ENCODE results near the gene VAV2. TPM values are rescaled to one million over a fixed set of nuclear protein-coding genes. Genes with fewer than 3 reads are reported as not detected.

Gene VAV2
- polyA plus RNA-seq, 1 of the 3 experiments (the other 2 are of a cell fraction) = 14.9 TPM

DNA sequence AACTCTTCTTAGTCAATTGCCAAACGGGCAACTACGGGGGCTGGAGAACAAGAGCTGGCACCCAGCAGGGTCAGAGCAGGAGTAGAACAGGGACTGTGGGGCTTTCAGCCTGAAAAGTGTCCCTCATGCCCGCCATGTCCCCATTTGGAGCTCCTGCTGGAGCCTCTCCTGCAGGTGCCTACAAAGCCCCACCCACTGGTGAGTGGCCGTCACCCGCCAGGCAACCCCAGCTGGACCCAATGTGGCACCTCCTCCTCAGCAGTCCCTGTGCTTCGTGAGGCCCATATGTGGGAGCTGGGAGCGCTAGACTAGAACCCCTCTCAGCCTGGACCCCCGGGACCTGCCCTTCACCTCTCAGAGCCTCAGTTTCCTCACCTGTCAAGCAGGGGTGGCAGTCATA lies 40.9 kb downstream of the VAV2 start:
- H3K36me3 ChIP-seq (replicated peaks in 1 of 2; ENCODE audit: control insufficient read depth in 1 of 2, insufficient read depth in 2 of 2, low read length in 1 of 2) = no peaks in the 10 kb centered on the region
- no peaks in the 10 kb centered on the region for H3K9me3 ChIP-seq
- DNase-seq = no peak
- H3K79me2 ChIP-seq (ENCODE audit: insufficient read depth) = peaks cover 94% of the 10 kb centered on the region
- no peak overlapping the region for H3K4me2 ChIP-seq
- H2AFZ ChIP-seq (ENCODE audit: low read depth) = no peak overlapping the region
- CTCF ChIA-PET = interaction anchor here (1.0 to 2.0 kb wide), 2 partner anchors 7 to 42 kb away, joined by 3 to 5 read pairs; no protein-coding TSS in a partner anchor
- H3K27me3 ChIP-seq (ENCODE audit: insufficient read depth) = no peaks in the 10 kb centered on the region
- no peak overlapping the region for H3K27ac ChIP-seq (ENCODE audit: low read depth in 2 of 2, low read length in 1 of 2)
- peaks cover 84% of the 10 kb centered on the region for H4K20me1 ChIP-seq (ENCODE audit: insufficient read depth)
- H3K4me1 ChIP-seq (ENCODE audit: control insufficient read depth in 1 of 2, insufficient read depth in 2 of 2, low read depth in 1 of 2, low read length in 1 of 2) = peaks cover 6 to 46% of the 10 kb centered on the region in 2 experiments; a peak in 3 of 4 replicates
- H3F3A ChIP-seq (replicated peaks; ENCODE audit: insufficient read depth) = no peaks in the 10 kb centered on the region
- POLR2A ChIA-PET = no interaction called here
- no peaks in the 10 kb centered on the region for H3K9me2 ChIP-seq
- no peak for TF ChIP-seq FOXJ3 (CRISPR knock-in tag; IDR thresholded peaks at IDR 0.05)
- no peak for TF ChIP-seq SMC3 (IDR thresholded peaks at IDR 0.05; ENCODE audit: low read depth, low read length)
- TF ChIP-seq, protein P1, sequence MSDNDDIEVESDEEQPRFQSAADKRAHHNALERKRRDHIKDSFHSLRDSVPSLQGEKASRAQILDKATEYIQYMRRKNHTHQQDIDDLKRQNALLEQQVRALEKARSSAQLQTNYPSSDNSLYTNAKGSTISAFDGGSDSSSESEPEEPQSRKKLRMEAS (IDR thresholded peaks at IDR 0.05; ENCODE audit: low read depth) = no peak
- no peak for TF ChIP-seq GABPA (IDR thresholded peaks at IDR 0.05; ENCODE audit: low read depth)
- no peak for TF ChIP-seq CHD2 (IDR thresholded peaks at IDR 0.05; ENCODE audit: low read length, partially characterized antibody)
- TF ChIP-seq, protein P2, sequence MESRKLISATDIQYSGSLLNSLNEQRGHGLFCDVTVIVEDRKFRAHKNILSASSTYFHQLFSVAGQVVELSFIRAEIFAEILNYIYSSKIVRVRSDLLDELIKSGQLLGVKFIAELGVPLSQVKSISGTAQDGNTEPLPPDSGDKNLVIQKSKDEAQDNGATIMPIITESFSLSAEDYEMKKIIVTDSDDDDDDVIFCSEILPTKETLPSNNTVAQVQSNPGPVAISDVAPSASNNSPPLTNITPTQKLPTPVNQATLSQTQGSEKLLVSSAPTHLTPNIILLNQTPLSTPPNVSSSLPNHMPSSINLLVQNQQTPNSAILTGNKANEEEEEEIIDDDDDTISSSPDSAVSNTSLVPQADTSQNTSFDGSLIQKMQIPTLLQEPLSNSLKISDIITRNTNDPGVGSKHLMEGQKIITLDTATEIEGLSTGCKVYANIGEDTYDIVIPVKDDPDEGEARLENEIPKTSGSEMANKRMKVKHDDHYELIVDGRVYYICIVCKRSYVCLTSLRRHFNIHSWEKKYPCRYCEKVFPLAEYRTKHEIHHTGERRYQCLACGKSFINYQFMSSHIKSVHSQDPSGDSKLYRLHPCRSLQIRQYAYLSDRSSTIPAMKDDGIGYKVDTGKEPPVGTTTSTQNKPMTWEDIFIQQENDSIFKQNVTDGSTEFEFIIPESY (IDR thresholded peaks at IDR 0.05; ENCODE audit: borderline replicate concordance, low read depth) = no peak
- no peak for TF ChIP-seq FOXM1 (IDR thresholded peaks at IDR 0.05; ENCODE audit: low read depth)
- no peak for TF ChIP-seq NFIC (IDR thresholded peaks at IDR 0.05; ENCODE audit: borderline replicate concordance)
- TF ChIP-seq, protein P3, sequence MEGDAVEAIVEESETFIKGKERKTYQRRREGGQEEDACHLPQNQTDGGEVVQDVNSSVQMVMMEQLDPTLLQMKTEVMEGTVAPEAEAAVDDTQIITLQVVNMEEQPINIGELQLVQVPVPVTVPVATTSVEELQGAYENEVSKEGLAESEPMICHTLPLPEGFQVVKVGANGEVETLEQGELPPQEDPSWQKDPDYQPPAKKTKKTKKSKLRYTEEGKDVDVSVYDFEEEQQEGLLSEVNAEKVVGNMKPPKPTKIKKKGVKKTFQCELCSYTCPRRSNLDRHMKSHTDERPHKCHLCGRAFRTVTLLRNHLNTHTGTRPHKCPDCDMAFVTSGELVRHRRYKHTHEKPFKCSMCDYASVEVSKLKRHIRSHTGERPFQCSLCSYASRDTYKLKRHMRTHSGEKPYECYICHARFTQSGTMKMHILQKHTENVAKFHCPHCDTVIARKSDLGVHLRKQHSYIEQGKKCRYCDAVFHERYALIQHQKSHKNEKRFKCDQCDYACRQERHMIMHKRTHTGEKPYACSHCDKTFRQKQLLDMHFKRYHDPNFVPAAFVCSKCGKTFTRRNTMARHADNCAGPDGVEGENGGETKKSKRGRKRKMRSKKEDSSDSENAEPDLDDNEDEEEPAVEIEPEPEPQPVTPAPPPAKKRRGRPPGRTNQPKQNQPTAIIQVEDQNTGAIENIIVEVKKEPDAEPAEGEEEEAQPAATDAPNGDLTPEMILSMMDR (IDR thresholded peaks at IDR 0.05) = no peak
- no peak for TF ChIP-seq RAD21 (IDR thresholded peaks at IDR 0.05; ENCODE audit: low read length)
- no peak for TF ChIP-seq MEF2A (IDR thresholded peaks at IDR 0.05; ENCODE audit: borderline replicate concordance, low read depth)
- 96% methylated on average over 3 of the region's 8 CpGs for WGBS (ENCODE audit: low lambda C conversion rate)
- no peak overlapping the region for H3K9ac ChIP-seq
- no peak overlapping the region for H3K4me3 ChIP-seq (ENCODE audit: low read depth in 2 of 2, low read length in 1 of 2)

DNA sequence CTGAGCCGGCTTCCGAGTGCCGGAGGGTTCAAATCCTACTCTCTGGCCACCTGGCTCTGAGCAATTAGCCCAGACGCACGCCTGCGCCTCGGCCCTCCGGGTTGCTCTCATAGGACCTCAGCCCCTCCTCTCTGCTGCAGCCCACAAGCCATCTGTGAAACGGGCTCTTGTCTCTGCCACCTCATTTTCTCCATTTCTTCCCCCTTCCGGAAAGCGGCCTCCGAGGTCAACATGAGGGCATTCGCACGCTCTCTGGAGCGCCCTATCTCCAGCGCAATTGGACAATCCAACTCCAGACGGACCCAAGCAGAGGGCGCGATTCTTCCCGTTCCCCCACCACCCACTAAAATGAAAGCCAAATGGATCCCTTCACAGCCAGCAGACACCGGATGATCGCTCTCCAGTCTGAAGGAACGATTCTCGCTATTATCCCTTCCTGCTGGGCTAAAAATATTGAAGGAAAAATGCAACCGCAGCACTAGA lies 41.5 kb downstream of the VAV2 start:
- Histone ChIP-seq H3K36me3 (replicated peaks in 1 of 2; ENCODE audit: control insufficient read depth in 1 of 2, insufficient read depth in 2 of 2, low read length in 1 of 2) (no peaks in the 10 kb centered on the region), H3K9ac (no peak overlapping the region), H4K20me1 (ENCODE audit: insufficient read depth) (peaks cover 84% of the 10 kb centered on the region), H3K9me2 (no peaks in the 10 kb centered on the region), H3K4me1 (ENCODE audit: control insufficient read depth in 1 of 2, insufficient read depth in 2 of 2, low read depth in 1 of 2, low read length in 1 of 2) (peaks cover 0 to 46% of the 10 kb centered on the region in 2 experiments; a peak in 1 of 4 replicates), H2AFZ (ENCODE audit: low read depth) (no peak overlapping the region), H3K9me3 (no peaks in the 10 kb centered on the region), H3K27ac (ENCODE audit: low read depth in 2 of 2, low read length in 1 of 2) (peak overlapping the region in 1 of 2 experiments; percentile 13; a peak in 1 of 4 replicates), H3K4me2 (no peak overlapping the region), H3K79me2 (ENCODE audit: insufficient read depth) (peaks cover 94% of the 10 kb centered on the region), H3K4me3 (ENCODE audit: low read depth in 2 of 2, low read length in 1 of 2) (no peak overlapping the region), H3F3A (replicated peaks; ENCODE audit: insufficient read depth) (peaks cover 2% of the 10 kb centered on the region), H3K27me3 (ENCODE audit: insufficient read depth) (no peaks in the 10 kb centered on the region)
- 96% methylated on average over 25 of the region's 25 CpGs for WGBS (ENCODE audit: low lambda C conversion rate)
- TF ChIP-seq SIN3A (IDR thresholded peaks at IDR 0.05; ENCODE audit: borderline replicate concordance, low read depth, low read length) = no peak
- no peak for TF ChIP-seq SMC3 (IDR thresholded peaks at IDR 0.05; ENCODE audit: low read depth, low read length)
- POLR2A ChIA-PET = no interaction called here
- CTCF ChIA-PET = interaction anchor here (1.1 to 2.0 kb wide), 2 partner anchors 41 to 43 kb away, joined by 3 to 5 read pairs; no protein-coding TSS in a partner anchor
- DNase-seq = no peak

Data from SK-N-SH (cell line).